ENCODE measurements around the gene RAD18.

Gene RAD18

DNA sequence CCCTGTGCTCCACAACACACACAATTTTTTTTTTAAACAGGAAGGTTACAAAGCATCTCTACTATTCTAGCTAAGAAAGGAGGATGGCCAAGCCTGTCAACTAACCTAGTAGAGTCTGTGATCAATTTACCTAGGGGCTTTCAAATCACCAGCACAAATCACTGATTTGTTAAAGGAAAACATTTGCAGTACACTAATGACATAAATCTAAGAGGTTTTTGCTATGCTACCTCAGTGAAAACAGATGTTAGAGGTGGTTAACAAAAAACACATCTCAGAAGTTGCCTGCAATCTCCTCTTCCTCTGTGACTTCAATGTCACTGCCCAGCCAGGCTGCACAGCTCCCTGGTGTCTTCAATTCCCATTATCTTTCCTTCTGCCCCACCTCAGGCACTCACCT is 72.0 kb downstream of the RAD18 start:
- DNase-seq: no peak

DNA sequence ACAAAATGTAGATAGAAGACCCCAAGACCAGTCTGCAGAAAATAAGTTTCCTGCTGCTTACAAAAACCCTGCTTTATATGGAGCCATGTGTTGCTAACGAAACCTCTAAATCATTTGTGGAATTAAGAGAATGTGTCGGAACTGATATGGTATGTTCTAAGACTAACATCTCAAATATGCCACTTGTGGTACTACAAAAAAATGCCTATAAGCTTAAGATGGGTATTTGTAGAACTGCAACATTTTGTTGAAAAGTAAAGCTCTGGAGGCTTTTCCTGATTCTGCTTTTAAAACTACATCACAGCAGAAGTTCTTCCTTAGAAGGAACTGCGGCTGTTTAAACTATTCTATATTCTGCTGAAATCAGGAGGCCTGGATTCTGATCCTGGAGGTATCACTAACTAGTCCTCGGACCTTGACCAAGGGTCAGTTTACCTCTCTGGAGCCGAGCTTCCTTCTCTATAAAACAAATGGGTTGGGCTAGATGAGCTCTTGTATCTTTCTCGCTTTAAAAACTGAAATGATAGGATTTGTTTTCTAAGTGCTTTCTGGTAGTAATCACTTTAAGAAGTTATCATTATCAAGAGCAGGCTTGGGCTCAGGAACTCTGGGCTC is 74.9 kb downstream of the RAD18 start:
- no peak for DNase-seq

DNA sequence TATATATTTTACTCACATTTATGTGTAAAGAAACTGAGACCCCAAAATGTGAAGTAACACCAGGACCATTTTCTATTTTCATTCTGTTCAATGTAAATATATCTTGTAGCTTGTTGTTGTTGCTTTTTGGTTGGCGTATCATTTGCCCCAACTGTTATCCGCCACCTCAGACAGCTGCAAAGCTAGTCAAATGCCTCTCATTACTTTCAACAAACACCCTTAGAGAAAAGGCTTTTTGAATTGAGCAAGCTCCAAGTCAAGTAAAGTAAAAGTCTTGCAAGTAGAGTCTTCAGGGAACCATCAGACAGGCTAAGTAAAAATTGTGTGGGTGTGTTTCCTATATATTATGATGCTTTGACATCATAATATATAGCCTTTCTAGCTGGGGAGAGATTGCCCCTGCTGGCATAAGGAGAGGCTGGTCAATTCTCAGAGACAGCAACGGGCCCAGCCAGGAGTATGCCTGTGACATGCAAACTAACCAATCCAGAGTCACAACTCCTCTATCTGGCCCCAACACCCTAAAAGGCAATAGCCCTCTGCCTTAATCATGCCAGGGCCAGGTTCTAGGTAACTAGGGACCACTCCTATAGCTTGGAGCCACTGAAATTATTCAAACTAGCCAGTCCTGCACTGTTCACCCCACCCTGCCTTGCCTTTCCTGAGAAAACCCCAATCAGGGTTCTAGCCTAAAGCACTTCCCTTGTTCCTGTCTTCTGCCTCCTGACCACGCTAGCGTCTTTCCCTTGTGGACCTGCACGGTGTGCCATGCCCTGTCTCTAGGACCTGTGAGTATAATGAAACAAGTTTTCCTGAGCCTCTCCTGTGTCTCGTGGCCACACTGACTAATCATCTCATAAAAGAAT is 75.6 kb downstream of the RAD18 start:
- no peak for DNase-seq

DNA sequence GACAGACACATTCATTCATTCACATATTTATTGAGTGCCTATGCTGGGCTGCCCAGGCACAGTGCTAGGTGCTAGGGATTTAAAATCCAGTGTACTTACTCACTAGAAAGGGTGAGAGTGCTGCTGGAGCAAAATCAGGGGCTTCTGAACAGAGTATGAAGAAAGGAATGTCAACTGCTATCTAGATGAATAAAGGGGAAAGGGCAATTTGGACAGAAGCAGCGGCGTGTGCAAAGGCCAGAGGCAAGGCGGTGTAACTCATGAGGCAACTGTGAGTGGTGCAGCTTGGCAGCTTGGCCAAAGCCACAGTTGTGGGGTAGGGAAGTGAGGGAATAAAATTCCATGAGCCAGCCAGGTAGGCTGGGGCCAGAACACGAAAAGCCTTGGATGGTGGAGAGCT is 76.7 kb downstream of the RAD18 start:
- no peak for DNase-seq

DNA sequence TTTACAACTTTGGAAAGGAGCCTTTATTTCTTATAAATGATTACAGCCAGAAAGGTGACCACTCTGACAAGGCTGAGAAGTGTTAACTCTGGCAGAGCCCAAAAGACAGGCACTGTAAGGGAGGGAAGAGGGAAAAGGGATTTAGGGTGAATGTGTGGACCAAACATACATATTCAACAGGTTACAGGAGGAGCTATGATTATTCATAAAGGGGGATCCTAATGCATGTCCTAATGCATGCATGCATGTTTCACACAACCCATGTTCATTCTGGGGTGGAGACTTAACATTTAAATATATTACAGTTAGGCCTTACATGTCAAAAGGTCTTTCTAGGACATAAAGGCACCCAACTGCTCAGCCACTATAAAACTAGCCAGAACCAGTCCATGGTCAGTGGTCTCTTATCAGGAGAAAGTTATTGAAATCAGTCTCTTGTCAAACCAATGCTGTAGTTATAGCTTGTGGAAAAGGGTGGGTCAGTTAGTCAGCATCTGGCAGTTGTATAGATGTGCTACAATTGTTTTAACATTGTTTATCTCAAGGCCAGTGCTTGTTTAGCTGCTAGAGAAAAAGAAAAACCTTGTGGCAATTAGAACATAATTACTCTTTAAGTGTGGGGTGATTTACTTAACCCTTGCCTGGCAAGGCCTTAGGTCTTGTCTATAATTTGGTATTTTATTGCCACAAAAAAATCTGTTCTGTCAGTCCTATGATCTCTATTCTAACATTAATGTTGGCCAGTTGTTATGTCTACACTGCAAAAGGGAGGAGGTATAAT is 77.5 kb downstream of the RAD18 start:
- no peak for DNase-seq

DNA sequence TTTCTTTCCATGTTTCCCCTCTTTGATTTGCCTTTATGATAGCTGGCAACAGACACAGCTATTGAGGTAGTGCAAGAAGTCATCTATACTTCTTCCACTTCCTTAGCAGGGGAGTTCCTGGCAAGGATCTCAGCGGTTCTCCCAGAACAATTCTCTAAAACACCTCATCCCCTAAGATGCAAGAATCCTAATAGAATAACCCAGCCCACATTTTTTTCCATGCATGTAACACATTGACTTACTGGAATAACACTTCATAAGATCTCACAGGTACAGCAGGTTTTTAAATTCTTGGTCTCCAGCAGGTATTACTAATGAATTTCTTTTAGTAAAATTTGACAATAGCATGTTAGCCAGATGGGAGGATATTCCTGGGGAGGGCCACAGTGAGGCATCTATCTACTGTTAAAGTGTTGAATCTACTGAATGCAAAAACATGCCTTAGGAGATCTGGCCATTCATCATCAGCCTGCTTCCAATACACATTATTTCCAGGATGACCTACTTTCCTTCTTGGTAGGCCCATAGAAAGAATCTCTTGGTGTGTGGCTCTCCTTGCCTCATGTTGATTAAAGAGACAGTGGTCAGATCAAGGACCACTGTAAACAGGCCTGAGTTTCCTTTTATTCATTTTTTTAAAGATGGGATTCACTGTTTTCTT is 78.5 kb downstream of the RAD18 start:
- DNase-seq: no peak

DNA sequence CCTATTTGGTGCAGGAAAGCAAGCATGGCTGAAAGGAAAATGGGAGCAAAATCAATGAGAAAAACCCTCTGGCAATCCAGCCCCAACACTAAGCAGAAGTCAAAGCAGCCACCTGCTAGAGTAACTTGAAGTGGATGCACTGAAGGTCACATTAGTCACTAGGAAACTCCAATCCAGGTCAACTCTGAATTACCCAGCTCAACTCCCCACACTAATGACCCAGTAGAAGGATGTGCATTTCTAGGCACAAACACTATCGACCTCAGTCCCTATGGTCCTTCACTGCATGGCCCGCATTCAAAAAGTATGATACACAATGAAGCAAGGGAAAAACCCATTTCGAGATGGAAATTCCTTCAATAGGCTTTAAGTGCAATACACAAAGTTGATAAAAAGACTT is 80.6 kb downstream of the RAD18 start:
- DNase-seq: no peak

DNA sequence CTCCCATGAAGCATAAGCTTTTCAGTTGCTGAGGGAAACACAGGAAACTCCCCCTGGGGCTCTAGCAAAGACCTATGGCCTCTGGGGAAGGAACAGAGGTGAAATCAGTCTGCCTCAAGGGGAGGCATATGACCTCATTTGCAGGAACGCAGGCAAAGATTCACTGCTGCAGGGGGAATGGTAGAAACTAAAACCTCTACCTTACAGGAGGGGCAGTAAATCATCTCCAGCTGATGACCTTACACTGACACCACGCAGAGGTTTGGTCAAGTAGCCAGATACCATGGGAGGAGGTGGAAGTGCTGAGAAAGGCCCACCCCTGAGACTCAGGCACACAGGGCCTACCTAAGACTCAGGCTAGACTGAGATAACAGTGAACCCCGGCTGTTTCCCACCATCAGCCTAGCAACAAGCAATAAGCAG is 81.1 kb downstream of the RAD18 start:
- DNase-seq: no peak

DNA sequence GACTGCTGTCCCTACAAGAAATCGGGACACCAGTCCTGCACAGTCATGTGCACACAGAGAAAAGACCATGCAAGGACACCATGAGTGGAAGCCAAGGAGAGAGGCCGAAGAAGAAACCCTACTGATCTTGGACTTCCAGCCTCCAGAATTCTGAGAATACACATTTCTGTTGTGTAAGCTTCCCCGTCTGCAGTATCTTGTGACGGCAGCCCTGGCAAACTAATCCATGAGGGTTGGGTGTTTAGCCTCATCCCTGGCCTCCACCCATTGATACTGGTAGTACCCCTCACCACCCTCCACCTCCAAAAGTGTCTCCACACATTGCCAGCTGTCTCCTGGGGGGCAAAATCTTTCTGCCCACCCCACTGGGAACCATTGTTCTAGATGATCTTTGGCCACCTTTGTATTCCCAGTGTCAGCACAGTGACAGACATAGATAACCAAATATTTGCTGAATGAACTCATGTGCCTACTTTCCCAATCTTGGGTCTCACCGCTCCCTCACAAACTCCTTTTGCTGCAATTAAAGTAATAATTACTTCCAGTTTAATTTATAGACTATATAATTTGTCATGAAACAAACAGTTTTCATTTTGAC is 83.8 kb downstream of the RAD18 start:
- DNase-seq: no peak

DNA sequence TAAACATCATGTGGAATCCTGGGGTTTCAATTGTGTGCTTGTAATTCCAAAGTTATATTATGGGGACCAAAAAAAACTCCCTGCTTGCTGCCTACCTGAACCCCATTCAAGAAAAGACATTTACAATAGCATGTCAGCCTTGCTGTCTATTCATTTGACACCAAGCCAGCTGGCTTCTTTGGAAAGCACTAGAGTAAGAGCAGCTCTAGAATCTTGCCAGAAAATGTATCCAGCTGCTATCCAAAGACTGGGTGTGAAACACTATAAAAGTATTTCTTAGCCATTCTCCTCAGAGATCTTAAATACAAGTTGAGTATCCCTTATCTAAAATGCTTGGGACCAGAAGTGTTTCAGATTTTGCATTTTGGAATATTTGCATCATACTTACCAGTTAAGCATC is 87.4 kb downstream of the RAD18 start:
- no peak for DNase-seq

DNA sequence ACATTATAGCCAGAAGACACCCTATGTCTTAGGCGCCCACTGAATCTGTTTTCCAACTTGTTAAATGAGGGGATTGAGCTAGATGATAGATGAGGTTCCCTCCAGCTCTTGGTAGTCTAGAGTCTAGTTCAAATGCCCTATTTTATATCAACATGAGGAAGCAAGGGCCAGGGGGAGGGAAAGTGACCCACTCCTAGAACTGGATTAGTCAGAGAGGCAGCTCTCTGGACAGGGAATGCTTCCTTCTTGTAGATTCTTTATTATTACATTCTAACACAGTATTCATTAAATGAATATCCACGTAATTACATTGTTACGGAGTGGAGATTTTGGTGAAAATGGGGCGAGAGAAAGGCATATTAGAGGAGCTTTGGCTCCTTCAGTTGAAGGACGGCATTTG is 89.5 kb downstream of the RAD18 start:
- no peak for DNase-seq

DNA sequence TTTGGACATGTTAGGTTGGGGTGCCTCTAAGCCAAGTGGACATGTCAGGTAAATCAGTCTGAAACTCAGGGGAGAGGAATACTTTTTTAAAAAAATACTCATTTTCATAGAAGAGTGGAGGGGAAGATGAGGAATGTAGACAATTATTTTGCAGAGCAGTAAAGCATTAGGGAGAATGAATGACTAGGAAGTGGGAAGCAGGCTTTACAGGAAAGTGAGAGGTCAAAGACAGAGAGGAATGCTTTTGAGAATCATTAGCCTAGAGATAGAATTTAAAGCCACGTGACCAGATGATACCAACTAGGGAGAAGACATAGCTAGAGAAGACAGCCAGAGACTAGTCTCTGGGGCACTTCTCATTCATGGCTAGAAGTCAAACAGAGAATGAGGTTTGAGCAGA is 91.0 kb downstream of the RAD18 start:
- DNase-seq: no peak

DNA sequence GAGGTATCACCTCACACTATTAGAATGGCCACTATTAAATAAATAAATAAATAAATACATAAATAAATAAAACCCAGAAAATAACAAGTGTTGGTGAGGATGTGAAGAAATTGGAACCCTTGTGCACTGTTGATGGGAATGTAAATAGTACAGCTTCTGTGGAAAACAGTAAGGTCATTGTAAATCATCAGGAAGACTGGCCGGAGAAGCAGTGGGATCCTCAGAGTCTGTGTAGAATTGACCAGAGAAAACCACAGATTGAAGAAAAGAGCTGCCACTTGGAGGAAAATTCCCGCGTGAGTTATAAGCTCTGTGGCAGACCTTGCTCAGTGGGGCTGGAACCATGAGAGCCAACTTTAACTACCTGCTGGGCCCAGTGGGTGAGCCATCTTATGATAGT is 92.0 kb downstream of the RAD18 start:
- DNase-seq: no peak

DNA sequence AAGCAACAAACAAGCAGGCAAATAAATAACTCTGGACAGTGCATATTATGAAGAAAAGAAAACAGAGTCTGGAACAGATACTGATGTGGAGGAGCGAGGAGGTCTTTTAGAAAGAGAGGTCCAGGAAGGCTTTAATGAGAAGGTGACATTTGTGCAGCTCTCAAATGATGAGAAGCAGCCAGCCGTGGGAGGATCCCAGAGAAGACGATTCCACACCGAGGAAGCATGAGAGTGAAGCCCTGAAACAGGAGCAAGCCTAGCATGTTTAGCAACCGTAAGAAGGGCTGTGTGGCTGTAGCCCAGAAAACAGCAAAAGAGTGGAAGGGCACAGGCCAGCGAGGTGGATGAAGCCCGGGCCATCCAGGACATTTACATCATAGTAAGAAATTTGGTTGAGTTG is 93.1 kb downstream of the RAD18 start:
- DNase-seq: no peak

DNA sequence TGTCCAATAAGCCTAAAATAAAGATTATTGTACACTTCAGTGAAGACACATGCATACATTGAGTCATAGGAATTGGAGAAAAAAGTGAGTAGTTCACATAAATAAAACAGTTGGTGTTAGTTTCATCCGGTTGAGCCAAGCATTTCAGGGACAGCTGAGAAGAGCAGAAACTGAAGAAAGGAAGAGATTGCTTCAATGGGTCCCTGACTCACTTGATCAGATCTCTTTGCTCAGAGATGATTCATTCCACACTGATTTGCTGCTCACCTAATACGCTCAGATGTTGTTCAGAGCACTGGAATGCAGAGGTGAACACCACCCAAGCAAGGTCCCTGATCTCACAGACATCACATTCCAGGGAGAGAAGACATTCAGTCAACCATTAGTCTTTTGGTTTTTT is 93.7 kb downstream of the RAD18 start:
- DNase-seq: no peak

DNA sequence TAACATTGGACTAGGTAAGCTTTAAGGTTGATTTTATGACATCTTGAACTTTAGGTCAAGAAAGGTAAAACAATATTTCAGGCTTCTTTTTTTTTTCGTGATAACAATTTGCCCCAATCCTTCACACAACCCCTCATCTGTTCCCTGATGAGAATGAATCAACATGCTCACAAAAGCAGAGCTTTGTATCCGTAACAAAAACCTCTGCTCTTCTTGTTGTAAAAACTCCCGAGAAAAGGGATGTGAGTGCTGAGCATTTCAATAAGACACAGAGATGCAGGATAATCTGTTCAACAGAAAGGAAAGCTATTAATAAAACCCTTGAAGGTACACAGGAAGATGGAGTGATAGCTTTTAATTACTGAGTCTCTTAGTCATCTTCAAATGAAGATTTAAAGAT is 94.3 kb downstream of the RAD18 start:
- DNase-seq: no peak

DNA sequence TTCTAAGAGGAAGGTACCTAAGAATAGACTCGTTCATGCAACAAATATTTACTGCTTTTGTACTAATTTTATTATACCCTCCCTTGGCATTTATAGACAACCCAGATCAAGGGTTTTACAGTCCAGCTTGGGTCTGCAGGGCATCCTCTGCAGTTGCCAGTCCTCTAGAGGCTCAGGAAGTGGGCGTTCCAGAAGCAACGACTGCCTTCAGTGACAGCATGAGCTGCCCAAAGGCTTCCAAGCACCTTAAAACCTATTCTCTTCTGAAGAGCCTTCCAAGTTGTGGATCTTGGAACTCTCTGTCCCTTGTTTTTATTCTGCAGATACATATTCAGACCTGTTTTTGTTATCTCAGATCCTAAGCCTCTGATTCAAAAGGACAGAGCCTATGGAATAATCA is 95.6 kb downstream of the RAD18 start:
- no peak for DNase-seq

DNA sequence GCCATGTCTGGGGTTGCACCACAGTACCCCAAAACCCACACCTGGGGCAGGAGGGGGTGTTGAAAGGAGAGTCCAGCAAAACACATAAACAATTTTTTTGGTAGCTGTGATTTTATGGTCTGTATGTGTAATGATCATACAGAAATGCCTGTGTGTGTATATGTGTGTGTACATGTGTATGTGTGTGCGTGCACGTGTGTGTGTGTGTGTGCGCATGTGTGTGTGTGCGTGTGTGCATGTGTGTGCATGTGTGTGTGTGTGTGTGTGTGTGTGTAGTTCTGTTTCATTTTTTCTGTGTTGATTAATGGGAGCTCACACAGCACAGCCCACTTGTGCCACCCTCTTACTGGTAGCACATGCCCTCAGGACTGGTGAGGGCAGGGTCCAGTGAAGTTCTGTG is 97.6 kb downstream of the RAD18 start:
- no peak for DNase-seq

DNA sequence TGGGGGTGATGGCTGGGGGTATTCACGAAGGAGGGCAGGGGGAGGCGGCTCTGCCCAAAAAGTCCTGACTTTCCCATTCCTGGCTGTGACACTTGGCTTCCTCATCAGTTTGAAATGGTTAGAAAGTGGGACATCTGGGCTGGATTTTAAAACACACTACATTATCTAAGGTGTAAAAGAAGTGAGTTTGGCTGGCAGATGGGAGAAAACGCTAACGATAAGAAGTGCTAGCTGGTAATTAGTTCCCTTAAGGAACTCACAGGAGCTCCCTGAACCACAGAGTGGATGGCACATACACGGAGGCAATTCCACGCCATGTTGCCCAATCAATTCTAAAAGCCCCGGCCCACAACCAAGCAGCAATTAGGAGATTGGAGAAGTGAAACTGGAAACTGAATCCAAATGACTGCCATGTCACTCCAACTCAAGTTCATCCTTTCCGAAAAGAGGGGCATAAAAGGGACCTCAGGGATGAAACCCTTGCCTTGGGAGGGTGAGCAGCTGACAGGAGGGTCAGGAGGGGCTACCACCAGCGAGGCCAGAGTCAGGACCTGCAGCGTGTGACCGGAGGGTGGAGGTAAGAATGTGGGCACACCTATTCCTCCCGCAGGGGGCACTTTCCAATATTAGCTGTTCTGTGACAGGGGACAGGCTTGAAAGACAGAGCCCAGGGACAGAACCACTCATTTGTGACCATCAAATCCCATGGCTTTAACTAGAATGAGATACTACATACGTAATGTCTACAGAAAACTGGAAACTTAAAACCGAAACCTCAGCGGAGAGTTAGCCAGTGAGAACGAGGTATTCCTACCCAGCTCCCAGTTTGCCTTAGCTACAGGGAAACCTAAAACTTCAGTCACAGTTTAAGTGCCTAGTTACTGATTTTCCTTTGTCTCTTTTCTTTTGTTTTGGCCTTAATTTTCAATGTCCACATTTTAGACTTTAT is 98.6 kb downstream of the RAD18 start:
- peak; percentile 41 for DNase-seq

DNA sequence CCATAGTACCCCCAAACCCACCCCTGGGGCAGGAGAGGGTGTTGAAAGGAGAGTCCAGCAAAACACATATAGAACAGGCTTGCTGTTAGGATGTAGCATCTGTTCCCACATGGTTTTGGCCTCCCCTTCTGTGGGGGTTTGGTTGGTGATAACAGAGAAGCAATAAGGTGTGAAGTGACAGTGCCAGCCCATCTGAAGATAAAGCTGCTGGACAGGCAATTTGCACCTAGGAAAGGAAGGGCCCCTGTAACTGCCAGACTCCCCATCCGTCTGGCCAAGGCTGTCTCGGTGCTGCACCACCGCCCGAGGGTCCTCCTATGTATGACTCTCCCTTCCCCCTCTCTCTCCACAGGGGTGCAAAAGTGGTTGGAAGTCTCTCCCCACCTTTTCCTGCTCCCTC is 99.4 kb downstream of the RAD18 start:
- no peak for DNase-seq

DNA sequence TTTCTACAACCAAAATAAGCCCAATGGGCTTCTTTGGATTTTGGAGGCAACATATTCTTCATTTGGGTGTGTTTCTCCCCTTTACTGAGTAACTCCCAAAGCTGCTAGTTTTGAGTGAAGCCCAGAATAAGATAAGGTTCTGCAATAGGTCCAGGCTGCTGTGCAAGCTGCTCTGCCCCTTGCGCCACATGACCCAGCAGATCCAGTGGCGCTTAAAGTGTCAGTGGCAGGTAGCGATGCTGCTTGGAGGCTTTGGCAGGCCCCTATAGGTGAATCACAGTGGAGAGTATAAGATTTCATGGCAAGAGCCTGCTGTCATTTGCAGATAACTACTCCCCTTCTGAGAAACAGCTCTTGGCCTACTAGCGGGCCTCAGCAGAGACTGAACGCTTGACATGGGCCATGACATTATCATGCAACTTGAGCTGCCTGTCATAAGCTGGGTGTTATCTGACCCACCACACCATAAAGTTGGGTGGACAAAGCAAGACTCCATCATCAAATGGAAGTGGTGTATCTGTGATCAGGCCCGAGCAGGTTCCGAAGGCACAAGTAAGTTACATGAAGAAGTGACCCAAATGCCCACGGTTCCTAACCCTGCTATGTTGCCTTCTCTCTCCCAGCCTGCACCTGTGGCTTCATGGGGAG is 105.4 kb downstream of the RAD18 start:
- no peak for DNase-seq

Measured in NCI-H2029 treated with DMSO at 0.1 percent for 48 hours (cell line).